ENCODE data around the gene ACTG1. TPM values are rescaled to one million over a fixed set of nuclear protein-coding genes. Genes with fewer than 3 reads are reported as not detected.

The ACTG1 gene
- total and polyA plus RNA-seq, 9 of the 15 experiments (the other 6 are each of a cell fraction or from before 2014, with no cell fraction given): 224 to 1,775 (median 568) TPM

DNA sequence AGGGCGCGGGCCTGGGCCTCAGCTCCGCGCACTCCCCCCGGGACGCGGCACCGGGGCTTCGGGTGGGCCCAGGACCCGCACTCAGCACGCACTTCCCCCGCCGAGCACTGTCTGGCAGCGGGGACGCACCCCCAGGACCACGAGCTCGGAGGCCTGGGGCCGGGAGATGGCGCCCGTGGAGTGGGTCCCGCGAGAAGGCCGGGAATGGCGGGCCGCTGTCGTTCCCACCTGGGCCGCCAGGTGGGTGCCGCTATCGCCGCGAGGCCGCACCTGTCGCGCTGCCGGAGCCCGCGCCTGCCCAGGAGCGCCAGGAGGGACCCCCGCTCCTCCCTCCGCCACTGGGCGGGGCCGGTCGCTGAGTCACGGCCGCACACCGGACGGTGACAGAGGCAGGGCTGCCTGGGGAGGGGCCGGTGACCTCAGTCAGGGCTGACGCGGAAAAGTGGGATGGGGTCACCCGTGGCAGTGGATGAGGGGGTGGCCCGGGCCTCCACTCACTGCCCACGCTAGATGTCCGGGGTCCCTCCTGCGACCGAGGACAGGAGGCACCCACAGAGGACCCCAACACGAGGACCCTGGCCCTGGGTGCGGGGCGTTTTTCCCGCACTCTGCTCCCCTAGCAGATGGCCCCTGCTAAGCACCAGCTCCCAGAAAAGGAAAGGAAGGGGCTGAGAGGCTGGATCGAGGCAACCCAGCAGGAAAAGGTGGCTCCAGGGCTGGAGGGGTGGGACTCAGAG is 6.9 kb upstream of the ACTG1 start (continued):
- TF ChIP-seq, protein P1, sequence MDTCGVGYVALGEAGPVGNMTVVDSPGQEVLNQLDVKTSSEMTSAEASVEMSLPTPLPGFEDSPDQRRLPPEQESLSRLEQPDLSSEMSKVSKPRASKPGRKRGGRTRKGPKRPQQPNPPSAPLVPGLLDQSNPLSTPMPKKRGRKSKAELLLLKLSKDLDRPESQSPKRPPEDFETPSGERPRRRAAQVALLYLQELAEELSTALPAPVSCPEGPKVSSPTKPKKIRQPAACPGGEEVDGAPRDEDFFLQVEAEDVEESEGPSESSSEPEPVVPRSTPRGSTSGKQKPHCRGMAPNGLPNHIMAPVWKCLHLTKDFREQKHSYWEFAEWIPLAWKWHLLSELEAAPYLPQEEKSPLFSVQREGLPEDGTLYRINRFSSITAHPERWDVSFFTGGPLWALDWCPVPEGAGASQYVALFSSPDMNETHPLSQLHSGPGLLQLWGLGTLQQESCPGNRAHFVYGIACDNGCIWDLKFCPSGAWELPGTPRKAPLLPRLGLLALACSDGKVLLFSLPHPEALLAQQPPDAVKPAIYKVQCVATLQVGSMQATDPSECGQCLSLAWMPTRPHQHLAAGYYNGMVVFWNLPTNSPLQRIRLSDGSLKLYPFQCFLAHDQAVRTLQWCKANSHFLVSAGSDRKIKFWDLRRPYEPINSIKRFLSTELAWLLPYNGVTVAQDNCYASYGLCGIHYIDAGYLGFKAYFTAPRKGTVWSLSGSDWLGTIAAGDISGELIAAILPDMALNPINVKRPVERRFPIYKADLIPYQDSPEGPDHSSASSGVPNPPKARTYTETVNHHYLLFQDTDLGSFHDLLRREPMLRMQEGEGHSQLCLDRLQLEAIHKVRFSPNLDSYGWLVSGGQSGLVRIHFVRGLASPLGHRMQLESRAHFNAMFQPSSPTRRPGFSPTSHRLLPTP (IDR thresholded peaks at IDR 0.05; ENCODE audit: borderline replicate concordance, extremely low read depth, insufficient read length): no peak
- TF ChIP-seq MTA1 (IDR thresholded peaks at IDR 0.05; ENCODE audit: borderline replicate concordance): no peak
- TF ChIP-seq NCOA6 (IDR thresholded peaks at IDR 0.05): no peak
- peak; percentile 90 to 92 for TF ChIP-seq NRF1 (conservative IDR thresholded peaks at IDR 0.05 in 1 of 2, IDR thresholded peaks at IDR 0.05 in 1 of 2)
- TF ChIP-seq ZNF780A (CRISPR knock-in tag; IDR thresholded peaks at IDR 0.05): no peak
- TF ChIP-seq COPS2 (conservative IDR thresholded peaks at IDR 0.05): no peak
- no peak for TF ChIP-seq NFYB (IDR thresholded peaks at IDR 0.05; ENCODE audit: extremely low read depth, insufficient read length)
- no peak for TF ChIP-seq ILF3 (IDR thresholded peaks at IDR 0.05; ENCODE audit: borderline replicate concordance)
- TF ChIP-seq, protein P2, sequence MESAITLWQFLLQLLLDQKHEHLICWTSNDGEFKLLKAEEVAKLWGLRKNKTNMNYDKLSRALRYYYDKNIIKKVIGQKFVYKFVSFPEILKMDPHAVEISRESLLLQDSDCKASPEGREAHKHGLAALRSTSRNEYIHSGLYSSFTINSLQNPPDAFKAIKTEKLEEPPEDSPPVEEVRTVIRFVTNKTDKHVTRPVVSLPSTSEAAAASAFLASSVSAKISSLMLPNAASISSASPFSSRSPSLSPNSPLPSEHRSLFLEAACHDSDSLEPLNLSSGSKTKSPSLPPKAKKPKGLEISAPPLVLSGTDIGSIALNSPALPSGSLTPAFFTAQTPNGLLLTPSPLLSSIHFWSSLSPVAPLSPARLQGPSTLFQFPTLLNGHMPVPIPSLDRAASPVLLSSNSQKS (CRISPR knock-in tag; IDR thresholded peaks at IDR 0.05): no peak
- TF ChIP-seq, protein P3, sequence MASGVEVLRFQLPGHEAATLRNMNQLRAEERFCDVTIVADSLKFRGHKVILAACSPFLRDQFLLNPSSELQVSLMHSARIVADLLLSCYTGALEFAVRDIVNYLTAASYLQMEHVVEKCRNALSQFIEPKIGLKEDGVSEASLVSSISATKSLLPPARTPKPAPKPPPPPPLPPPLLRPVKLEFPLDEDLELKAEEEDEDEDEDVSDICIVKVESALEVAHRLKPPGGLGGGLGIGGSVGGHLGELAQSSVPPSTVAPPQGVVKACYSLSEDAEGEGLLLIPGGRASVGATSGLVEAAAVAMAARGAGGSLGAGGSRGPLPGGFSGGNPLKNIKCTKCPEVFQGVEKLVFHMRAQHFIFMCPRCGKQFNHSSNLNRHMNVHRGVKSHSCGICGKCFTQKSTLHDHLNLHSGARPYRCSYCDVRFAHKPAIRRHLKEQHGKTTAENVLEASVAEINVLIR (CRISPR knock-in tag; IDR thresholded peaks at IDR 0.05): no peak
- TF ChIP-seq, protein P4, sequence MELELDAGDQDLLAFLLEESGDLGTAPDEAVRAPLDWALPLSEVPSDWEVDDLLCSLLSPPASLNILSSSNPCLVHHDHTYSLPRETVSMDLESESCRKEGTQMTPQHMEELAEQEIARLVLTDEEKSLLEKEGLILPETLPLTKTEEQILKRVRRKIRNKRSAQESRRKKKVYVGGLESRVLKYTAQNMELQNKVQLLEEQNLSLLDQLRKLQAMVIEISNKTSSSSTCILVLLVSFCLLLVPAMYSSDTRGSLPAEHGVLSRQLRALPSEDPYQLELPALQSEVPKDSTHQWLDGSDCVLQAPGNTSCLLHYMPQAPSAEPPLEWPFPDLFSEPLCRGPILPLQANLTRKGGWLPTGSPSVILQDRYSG (tag; conservative IDR thresholded peaks at IDR 0.05; ENCODE audit: low read depth): no peak
- TF ChIP-seq CBFB (CRISPR knock-in tag; IDR thresholded peaks at IDR 0.05): no peak
- TF ChIP-seq L3MBTL2 (IDR thresholded peaks at IDR 0.05): peak; percentile 72
- TF ChIP-seq, protein P5, sequence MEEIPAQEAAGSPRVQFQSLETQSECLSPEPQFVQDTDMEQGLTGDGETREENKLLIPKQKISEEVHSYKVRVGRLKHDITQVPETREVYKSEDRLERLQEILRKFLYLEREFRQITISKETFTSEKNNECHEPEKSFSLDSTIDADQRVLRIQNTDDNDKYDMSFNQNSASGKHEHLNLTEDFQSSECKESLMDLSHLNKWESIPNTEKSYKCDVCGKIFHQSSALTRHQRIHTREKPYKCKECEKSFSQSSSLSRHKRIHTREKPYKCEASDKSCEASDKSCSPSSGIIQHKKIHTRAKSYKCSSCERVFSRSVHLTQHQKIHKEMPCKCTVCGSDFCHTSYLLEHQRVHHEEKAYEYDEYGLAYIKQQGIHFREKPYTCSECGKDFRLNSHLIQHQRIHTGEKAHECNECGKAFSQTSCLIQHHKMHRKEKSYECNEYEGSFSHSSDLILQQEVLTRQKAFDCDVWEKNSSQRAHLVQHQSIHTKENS (CRISPR knock-in tag; IDR thresholded peaks at IDR 0.05): no peak
- TF ChIP-seq, protein P6, sequence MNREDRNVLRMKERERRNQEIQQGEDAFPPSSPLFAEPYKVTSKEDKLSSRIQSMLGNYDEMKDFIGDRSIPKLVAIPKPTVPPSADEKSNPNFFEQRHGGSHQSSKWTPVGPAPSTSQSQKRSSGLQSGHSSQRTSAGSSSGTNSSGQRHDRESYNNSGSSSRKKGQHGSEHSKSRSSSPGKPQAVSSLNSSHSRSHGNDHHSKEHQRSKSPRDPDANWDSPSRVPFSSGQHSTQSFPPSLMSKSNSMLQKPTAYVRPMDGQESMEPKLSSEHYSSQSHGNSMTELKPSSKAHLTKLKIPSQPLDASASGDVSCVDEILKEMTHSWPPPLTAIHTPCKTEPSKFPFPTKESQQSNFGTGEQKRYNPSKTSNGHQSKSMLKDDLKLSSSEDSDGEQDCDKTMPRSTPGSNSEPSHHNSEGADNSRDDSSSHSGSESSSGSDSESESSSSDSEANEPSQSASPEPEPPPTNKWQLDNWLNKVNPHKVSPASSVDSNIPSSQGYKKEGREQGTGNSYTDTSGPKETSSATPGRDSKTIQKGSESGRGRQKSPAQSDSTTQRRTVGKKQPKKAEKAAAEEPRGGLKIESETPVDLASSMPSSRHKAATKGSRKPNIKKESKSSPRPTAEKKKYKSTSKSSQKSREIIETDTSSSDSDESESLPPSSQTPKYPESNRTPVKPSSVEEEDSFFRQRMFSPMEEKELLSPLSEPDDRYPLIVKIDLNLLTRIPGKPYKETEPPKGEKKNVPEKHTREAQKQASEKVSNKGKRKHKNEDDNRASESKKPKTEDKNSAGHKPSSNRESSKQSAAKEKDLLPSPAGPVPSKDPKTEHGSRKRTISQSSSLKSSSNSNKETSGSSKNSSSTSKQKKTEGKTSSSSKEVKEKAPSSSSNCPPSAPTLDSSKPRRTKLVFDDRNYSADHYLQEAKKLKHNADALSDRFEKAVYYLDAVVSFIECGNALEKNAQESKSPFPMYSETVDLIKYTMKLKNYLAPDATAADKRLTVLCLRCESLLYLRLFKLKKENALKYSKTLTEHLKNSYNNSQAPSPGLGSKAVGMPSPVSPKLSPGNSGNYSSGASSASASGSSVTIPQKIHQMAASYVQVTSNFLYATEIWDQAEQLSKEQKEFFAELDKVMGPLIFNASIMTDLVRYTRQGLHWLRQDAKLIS (CRISPR knock-in tag; IDR thresholded peaks at IDR 0.05): peak; percentile 71; the same call in 1 of the 2 replicates
- TF ChIP-seq FOXJ3 (CRISPR knock-in tag; IDR thresholded peaks at IDR 0.05): no peak

All from K562 (cell line).